Umbilical cord (tissue), 2 donors: ENCODE results near the gene CHD8. TPM values are rescaled to one million over a fixed set of nuclear protein-coding genes. Genes with fewer than 3 reads are reported as not detected.
A peak's percentile ranks its signal among the peaks of the same experiment; 100 is the strongest.
"Not testable (repeated sequence)": the region's sequence is repeated elsewhere in the genome, so short reads cannot be mapped to it uniquely, and the experiment has no call there.

Source experiments
- DNase-seq: peaks from one replicate; pipeline ENCODE4 v3.0.0-alpha.2; 2015; ENCODE audit warnings: low spot score
- total RNA-seq: library from RNA; depleted of rRNA; stranded (reverse); fragments of >200 nt; gene quantifications from one replicate; pipeline ENCODE4 v1.2.3, GENCODE V29; 2014; ENCODE audit warnings: low replicate concordance; ENCODE audit not compliant: insufficient read depth

The CHD8 gene
- total RNA-seq, 1 donor from 2014 or later: 38.5 TPM

- no peak for DNase-seq
Measured at GRCh38 chr14:21436567-21437062, 19.3 kb downstream of the CHD8 start.

DNA sequence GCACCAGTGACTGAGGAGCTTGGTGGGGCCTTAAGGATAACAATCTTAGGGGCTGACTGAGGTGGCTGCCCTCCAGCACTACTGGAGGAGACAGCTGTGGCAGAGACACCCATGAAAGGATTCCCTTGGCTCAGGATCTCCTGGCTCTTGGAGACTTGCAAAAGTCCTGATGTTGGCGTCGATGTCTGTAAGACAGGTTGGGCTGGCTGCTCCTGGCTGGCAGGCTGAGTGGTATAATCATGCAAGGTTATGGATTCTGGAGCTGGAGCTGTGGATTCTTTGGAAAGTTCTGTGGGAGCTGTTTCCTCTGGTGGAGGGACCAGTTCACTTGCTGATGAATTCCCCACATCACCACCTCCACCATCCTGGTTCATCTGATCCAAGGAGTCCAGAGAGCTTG lies 24.8 kb downstream of the CHD8 start:
- no peak for DNase-seq

DNA sequence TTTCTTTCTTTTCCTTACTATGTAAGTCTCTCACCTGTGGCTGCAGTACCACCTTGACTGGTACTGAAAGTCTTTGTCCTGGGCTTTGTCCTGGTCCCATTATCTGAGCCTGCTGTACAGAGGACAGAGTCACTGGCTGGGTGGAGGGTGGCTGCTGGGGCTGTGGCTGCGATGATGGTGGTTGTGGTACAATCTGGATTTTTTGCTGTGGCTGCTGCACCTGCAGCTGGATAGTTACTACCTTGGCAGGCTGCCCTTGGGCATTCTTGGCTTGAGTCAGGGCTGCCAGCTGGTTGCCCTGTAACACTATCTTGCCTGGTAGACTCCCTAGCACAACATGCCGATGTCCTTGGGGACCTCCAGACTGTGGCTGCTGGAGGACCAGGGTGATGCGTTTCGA lies 27.0 kb downstream of the CHD8 start:
- no peak for DNase-seq

DNA sequence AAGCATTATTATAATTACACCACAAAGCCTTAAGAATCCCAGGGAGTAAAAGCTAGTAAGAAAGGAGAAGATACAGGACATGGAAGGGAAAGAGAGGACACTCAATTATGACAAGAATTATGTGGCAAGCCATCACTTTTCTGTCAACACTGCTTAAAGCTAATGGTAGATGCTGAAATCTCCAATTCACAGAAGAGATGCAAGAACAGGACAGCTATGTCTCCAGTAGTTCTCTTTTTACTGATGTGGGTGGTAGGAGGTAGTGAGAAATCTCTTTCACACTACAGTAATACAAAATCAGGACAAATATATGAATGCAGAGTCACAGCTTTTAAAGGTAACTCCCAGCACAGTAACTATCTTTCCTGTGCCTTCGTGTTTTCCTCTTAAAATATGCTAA lies 29.2 kb downstream of the CHD8 start:
- DNase-seq: no peak

GRCh38 chr14:21419528-21419927 lies 36.4 kb downstream of the CHD8 start:
- no peak for DNase-seq

DNA sequence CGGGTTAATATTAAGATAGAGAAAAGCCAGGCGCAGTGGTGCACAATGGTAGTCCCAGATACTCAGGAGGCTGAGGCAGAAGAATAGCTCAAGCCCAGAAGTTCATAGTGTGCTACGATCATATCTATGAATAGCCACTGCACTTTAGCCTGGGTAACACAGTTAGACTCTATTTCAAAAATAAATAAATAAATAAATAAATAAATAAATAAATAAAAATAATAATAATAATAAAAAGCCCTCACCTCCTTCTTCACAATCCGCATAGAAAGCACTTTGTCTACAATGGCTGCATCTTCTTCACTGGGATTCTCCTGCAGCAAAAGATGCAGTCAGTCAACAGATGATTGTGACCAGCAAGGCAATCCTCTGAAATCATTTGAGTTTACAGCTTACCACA lies 40.6 kb downstream of the CHD8 start:
- DNase-seq: no peak

- DNase-seq: no peak
Measured at GRCh38 chr14:21414137-21414631, 41.7 kb downstream of the CHD8 start.

DNA sequence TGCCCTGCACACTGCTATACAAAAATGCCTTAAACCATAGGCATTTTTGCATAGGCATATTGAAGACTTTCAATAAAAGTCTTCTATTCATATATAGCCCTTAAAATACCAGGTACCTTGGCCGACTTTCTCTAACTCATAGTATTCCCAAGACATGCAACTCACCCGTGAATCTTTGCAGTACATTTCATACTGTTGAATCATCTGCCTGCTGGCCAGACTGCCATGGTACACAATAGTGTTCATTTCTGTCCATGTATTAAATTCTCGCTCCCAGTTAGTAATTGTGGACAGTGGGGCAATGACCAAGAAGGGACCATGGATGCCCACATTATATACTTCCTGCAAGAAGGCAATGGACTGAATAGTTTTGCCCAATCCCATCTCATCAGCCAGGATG lies 47.8 kb downstream of the CHD8 start:
- no peak for DNase-seq

GRCh38 chr14:21406213-21406612 lies 49.7 kb downstream of the CHD8 start:
- DNase-seq: no peak

GRCh38 chr14:21405097-21405496 lies 50.8 kb downstream of the CHD8 start:
- DNase-seq: no peak

DNA sequence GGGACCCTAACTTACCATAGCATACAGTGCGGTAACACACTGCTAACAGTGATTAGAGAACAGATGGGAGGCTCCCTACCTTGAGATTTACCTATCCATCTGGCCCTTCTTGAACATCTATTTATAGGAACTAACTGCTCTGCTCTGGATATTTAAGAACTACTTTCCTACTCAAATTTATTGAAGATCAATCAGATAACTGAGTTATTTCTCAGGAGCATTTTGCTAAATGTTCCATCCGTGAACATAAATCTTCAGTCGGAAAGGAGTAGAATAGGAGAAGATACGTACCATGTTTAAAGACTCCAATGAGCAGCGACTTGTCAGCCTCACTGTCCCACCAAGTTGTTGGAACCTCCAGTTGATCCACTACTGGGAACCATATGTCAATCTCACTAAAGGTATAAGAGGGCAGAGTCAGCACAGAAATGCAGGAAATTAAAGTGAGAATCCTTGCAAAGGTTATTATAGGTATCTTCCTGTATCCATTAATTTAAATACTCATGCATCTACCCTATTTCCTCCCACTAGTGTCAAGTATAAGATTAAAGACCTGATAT lies 56.5 kb downstream of the CHD8 start:
- no peak for DNase-seq

- no peak for DNase-seq
Measured at GRCh38 chr14:21398901-21399300, 57.0 kb downstream of the CHD8 start.

DNA sequence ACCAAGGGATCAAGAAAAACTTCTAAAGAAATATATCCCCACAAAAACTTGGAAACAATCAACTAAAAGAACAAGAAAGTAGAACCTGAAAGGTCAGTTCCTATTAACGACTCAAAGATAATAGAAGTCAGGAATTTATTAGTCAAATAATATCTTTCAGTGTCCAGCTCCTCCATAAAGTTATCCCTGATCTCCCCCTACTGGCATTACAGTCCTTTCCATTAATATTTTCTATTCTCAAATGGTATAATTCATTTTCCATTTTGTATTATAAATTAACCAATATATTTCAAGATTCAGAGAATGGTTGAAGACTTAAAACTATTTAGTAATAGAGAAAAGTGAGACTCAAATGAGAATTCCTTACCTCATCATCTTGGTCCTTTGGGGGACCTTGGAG lies 60.5 kb downstream of the CHD8 start:
- DNase-seq: no peak

DNA sequence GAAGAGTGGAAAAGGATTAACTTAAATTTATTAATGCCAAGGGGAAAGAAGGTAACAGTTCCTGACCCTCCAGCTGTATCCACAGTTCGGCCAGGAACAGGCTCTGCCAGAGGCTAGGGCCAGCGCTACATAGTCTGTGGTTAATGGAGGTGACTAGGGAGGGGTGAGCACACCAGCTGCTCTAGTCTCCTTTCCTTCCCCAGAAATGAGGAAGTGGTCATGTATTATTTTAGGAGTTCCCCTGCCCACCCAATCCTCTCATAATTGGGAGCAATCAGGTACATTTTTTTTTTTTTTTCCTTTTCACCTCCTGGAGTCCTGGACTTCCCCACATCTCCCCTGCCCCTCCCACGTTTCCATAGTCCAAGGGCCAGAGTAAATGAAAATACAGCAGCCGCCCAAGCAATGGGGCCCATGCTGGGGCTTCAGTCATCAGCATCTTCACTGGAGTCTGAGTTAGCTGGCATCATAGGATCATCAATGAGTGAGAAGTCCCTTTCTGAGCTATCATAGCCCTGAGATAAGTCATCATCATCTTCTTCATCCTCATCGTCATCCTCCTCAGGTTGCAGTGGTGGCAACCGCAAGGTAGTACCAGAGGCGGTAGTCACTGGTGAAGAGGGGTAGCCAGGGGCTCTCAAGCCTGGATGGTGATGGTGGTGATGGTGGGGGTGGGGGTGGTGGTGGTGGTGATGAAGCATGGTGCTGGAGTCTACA lies 70.6 kb downstream of the CHD8 start:
- DNase-seq: peak; percentile 8

DNA sequence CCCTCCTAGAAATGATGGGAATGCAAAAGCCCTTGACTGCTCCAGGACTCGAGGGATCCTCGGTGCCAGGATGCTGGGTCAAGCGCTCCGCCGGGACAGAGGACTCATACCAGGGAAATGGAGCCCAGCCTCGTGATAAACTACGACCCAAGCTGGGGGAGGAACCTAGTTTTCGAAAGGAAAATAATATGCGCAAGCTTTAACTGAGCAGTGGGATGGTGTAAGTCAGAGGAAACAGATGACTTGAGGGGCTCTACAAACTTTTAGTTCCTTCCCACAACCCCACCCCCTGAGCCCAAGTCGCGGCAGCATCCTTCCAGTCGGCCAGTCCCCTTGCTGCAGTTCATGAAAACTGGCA lies 71.5 kb downstream of the CHD8 start:
- DNase-seq: no peak

DNA sequence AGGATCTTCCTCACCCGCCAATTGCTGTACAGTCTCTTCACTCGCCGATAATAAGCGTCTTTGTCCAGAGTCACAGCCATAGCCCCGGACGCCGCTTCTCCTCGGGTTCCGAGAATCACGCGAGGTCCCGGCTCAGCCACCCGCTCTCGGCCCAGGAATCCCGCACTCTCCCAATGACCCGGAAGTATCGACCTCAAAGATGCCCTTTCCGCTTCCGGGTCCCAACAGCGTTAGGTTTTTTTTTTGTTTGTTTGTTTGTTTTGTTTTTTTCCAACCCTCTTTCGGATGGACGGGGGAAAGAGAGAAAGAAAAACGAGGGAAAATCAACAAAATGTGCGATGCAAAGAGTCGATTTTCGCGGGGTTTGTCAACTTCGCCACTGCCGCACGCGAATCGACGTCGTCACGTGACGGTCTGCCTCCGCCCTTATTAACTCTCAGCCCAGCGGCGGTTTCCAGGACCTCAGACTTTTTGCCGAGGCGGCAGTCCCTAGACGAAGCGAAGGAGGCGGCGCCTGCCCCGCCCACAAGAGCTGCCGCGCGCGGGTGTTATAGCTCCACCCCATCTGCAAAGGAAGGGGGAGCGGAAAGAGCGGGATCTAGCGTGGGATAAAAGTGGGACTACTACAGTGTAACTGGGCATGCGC lies 72.0 kb downstream of the CHD8 start, which contains the start of gene SUPT16H:
Gene SUPT16H, minus strand, starts transcription at position 172 of the 646 bp plus-strand sequence. Its CDS starts 92 bp downstream, at position 80.
- DNase-seq: peak; percentile 99

- peak; percentile 43 for DNase-seq
Measured at GRCh38 chr14:21382886-21383847, 72.8 kb downstream of the CHD8 start.

DNA sequence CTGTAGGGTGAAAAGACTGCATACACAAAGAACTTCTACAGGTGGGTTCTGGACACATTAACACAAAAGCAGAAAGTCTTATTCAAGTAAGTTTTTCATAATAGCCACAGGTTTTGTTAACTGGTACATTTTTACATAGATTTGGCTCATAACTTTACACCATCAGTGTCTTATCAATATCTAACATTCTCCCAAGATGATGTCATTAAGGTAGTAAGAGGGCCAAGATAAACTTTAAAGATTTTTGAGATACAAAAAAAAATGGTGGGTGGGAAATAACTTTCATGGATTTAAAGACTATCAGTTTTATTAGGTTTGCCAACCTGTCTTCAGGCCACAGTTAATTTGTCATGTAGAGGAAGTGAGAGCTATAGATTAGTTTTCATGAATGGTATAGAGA lies 73.8 kb downstream of the CHD8 start:
- no peak for DNase-seq

DNA sequence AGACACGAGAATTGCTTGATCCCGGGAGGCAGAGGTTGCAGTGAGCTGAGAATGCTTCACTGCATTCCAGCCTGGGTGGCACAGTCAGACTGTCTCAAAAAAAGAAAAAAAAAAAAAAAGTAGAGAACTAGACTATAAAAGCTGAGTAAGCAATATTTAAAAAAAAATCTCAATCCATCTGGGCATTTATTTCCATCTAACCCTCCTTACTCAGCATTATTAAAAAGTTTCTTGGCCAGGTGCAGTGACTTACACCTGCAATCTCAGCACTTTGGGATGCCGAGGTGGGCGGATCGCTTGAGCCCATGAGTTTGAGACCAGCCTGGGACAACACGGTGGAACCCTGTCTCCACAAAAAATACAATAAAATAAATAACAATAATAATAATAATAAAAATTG lies 76.6 kb downstream of the CHD8 start:
- DNase-seq: no peak

DNA sequence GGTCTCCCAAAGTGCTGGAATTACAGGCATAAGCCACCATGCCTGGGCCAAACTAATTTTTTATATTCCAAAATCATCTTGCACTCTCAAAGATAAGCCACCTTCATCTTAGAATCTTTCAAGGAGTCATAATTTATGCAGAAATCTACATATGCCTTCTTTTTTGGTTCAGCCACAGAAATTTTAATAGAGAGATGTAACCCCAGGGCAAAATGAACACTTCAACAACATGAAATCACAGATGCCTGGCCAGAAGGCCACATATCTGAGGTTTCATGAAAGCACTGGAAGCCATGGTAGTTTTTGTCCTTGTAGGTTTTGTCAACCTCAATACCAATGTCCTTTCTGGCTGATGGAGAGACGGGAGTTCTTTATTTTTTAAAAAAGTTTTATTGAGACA lies 81.9 kb downstream of the CHD8 start:
- no peak for DNase-seq

- not testable (repeated sequence) for DNase-seq
Measured at GRCh38 chr14:21372814-21373213, 83.1 kb downstream of the CHD8 start.
